HL-60 (cell line): Measurements from ENCODE around the gene BBS1.

ENCODE experiments used
- DNase-seq, 2 experiments: peaks; one replicate each; pipeline ENCODE4 v3.0.0-alpha.2; 2010 to 2020; ENCODE audit warnings: low read depth in 1 of 2, low spot score in 1 of 2
- H3K27ac ChIP-seq: fragments of 250-450 bp; sonication (Bioruptor Pico); replicated peaks from 2 replicates; pipeline ENCODE4 v1.5.1; 2020; ENCODE audit warnings: mild to moderate bottlenecking, moderate library complexity
- H3K27me3 ChIP-seq: fragments of 250-450 bp; sonication (Bioruptor Pico); 2 replicates; pipeline ENCODE4 v1.5.1; 2021; ENCODE audit warnings: mild to moderate bottlenecking, moderate library complexity; ENCODE audit not compliant: insufficient read depth, poor library complexity, severe bottlenecking
- H3K4me3 ChIP-seq: replicated peaks from 2 replicates; pipeline ENCODE4 v1.5.1; 2011; ENCODE audit warnings: mild to moderate bottlenecking, control low read depth, low read length; ENCODE audit not compliant: insufficient read depth
- CTCF ChIP-seq: IDR thresholded peaks from one replicate; pipeline ENCODE4 v1.5.1; 2011; ENCODE audit warnings: low read length, control low read depth, inconsistent platforms; ENCODE audit not compliant: insufficient read depth
- GABPA ChIP-seq: IDR thresholded peaks from 2 replicates; pipeline ENCODE4 v1.6.1; 2012; ENCODE audit warnings: low read depth
- POLR2AphosphoS5 ChIP-seq: IDR thresholded peaks from 2 replicates; pipeline ENCODE4 v1.6.1; 2012; ENCODE audit warnings: low read depth
- REST ChIP-seq: IDR thresholded peaks from 2 replicates; pipeline ENCODE4 v1.6.1; 2012; ENCODE audit warnings: low read depth; ENCODE audit not compliant: insufficient replicate concordance
- SPI1 ChIP-seq: IDR thresholded peaks from 2 replicates; pipeline ENCODE4 v1.6.1; 2012; ENCODE audit warnings: low read depth, mild to moderate bottlenecking, borderline replicate concordance

The BBS1 gene

GRCh38 chr11:66480117-66480938 lies 30.1 kb upstream of the BBS1 start, which contains the start of gene DPP3:
Gene DPP3, plus strand, starts transcription at chr11:66480434. Its CDS starts 1,767 bp downstream, at chr11:66482201.
- H3K4me3 ChIP-seq, result peak within 1 kb of the TSS; percentile 78
- H3K27ac ChIP-seq, result peak within 1 kb of the TSS; percentile 87
- no peaks in the 10 kb centered on the region for H3K27me3 ChIP-seq
- TF ChIP-seq POLR2AphosphoS5 (peak; percentile 84), REST (peak; percentile 30), CTCF (no peak), SPI1 (peak; percentile 36; the same call in 1 of the 2 replicates), GABPA (peak; percentile 66)
- peak; percentile 95 to 98 for DNase-seq

GRCh38 chr11:66484806-66485380 lies 25.5 kb upstream of the BBS1 start:
- no peak for DNase-seq
- Histone ChIP-seq H3K27ac (no peak overlapping the region), H3K4me3 (no peak overlapping the region), H3K27me3 (no peaks in the 10 kb centered on the region)
- no peak for TF ChIP-seq REST

DNA sequence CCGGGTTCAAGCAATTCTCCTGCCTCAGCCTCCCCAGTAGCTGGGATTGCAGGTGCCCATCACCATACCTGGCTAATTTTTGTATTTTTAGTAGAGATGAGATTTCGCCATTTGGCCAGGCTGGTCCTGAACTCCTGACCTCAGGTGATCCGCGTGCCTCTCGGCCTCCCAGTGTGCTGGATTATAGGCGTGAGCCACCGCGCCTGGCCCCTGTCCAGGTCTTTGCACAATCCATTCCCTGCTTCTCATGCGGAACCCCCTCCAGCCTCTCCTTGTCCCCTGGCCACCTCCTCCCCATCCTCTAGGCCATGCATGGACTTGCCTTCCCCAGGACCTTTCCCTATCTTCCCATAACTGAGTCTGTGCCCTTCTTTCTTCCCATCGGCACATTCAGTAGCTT lies 21.5 kb upstream of the BBS1 start:
- no peak for DNase-seq

More for the DNA sequence above, 21.5 kb upstream of the BBS1 start:
- H3K4me3 ChIP-seq, result no peak overlapping the region
- no peaks in the 10 kb centered on the region for H3K27me3 ChIP-seq
- TF ChIP-seq POLR2AphosphoS5 (no peak), CTCF (no peak)
- no peak overlapping the region for H3K27ac ChIP-seq
